SKM-1 treated with dmso at 0.1 percent for 144 hours (cell line): ENCODE measurements around the gene MSI2.

Experiments
- DNase-seq: peaks from one replicate; lab custom pipeline; 2025; ENCODE audit not compliant: unreplicated experiment; lab: John Stamatoyannopoulos, UW

The MSI2 gene

GRCh38 chr17:57313097-57313835 is 56.9 kb downstream of the MSI2 start:
- no peak for DNase-seq

DNA sequence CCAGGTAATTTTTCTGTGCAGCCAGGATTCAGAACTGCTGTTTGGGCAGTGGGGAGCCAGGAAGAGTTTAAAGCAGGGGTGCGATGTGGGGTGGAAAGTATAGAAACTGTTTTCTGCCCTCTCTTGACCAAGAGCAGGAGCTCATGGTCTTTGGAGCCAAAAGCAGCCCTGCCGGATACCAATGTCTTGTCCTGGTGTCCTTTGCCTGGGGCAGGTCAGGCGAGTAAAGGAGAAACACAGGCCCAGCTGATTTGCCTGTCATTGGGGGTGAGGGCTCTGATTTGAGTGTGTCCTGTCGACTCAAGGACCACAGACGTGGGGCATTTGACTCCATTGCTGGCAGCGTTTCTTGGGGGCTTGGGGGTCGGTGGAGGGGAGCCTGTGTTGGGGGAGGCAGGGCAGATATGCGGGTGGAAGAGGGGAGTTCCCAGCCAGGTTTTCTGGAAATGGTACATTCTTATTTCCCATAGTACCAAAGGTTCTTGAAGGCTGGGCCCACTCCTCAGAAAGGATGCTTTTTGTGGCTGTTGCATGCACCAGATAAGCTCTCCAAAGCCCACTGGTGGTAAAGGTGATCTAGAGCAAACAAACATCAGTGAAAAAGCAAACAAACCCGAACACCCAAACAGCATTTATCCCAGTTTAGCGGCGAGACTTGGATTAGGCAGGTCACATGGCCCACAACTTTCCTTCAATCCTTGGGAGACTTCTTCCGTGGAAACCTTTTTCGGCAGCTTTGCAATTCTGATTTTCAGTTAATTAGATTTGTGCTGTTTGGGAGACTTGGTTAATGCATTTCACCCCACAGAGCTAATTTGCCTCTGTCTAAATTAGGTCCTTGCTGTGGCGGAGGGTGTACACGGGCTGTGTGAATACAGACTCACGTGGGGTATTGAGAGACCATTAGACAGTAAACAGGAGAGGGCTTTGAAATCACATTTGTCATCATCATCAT is 59.0 kb downstream of the MSI2 start:
- DNase-seq, result no peak

DNA sequence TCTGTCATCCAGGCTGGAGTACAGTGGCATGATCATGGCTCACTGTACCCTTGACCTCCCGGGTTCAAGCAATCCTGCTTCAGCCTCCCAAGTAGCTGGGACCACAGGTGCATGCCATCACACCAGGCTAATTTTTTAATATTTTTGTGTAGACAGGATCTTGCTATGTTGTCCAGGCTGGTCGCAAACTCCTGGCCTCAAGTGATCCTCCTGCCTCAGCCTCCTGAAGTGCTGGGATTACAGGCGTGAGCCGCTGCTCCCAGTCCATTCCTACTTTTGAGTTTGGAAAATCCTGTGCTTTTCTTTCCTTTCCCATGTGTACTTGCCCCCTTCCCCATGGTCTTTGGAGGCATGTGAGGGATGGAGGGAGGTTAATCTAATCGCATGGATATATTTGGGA is 60.0 kb downstream of the MSI2 start:
- no peak for DNase-seq

DNA sequence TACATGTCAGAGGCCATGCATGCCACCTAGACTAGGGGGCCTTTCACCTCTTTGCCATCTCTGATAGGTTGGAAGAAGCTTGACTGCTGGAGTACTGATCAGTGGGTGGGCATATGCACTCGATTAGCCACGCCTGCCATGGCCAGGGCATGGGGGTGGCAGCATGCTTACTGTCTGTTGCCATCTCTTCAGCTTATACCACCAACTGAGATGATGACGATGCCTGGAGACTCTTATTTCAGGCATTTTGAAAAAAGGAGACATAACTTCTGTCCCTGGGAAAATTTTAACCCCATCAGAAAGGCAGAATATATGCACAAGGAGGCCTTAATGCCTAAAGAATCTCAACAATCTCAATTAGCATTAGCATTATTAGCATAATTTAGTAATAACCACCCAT is 60.8 kb downstream of the MSI2 start:
- no peak for DNase-seq

GRCh38 chr17:57318913-57319312 is 62.6 kb downstream of the MSI2 start:
- DNase-seq, result no peak

DNA sequence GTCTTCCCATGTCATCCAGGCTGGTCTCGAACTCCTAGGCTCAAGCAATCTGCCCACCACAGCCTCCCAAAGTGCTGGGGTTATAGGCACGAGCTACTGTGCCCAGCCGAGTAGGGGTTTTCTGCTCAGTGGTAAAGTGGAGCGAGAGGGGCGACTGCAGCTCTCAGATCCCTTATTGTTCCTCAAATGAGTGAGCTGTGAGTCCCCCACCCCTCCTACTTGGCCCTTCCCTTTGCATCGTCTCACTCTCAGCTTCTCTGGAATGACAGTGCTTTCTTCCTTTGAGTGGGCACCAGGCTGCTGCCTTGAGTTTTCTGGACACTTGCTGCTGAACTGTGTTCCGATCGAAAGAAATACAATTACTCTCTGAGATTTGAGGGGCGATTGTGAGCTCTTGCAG is 63.5 kb downstream of the MSI2 start:
- no peak for DNase-seq

GRCh38 chr17:57323391-57323790 is 67.1 kb downstream of the MSI2 start:
- DNase-seq, result no peak

DNA sequence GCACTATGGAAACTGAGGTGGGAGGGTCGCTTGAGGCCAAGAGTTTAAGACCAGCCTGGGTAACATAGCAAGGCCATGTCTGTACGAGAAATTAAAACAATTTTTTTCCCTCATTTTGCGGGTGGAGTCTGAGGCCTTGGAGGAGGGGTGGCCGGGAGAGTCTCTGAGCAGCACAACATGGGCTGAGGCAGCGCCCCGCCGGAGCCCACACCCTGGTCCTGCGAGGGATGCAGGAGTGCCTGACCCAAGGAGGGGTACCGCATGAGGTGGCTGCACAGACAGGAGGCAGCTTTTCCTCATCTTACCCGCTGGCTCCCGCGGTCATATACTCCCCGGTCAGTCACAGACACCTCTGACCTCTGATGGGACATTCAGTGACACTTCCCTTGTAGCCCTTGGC is 67.7 kb downstream of the MSI2 start:
- no peak for DNase-seq

- no peak for DNase-seq
Observed at GRCh38 chr17:57324631-57325030, 68.3 kb downstream of the MSI2 start.

DNA sequence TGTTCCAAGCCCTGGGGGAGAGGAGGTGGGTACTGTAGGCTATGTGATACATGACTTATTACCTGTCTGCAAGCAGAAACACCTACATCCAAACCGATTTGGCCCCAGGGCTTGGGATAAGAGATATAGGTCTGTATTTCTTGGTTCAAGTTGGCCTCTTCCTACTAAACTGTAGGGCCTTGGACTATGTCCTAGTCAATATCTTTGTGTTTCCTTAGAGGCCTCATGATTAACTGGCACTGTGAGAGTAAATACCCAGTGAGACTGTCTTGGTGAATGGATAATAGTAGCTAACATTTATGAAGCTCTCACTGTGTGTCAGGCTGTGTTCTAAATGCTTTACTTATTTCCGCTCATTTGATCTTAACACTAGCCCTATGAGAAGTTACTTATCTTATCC is 70.0 kb downstream of the MSI2 start:
- no peak for DNase-seq

GRCh38 chr17:57326764-57327163 is 70.4 kb downstream of the MSI2 start:
- DNase-seq, result no peak

DNA sequence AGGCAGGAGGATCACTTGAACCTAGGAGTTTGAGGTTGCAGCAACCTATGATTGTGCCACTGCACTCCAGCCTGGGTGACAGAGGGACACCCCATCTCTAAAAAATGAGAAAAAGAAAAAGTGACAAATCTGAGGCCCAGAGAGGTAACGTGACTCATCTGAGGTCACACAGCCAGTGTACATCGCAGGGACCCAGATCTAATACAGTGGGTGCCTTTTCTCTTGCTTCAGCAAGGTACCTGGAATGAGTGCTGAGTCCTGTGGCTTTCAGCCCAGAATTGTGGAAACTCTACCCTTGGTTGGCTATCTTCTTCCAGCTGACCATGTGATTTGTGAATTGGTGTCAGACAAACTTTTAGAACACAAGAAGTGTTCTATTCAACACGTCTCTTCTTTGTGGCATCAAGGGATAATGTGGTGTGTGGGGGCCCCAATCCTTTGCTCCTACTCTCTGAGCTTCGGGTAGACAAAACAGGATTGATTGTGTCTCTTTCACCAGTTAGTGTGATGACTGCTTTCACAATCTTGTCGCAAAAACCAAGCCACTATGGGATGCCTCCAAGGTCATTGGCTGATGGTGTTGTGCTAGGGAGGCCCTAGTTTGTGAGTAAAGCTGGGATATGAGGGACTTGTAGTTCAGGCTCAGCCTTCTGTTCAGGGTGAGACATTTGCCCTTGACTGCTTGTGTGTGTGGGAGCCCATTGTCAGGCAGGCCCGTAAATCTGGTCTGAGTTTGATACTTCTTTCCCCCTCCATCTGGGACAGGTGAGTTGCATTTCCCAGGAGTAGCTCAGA is 71.0 kb downstream of the MSI2 start:
- no peak for DNase-seq

DNA sequence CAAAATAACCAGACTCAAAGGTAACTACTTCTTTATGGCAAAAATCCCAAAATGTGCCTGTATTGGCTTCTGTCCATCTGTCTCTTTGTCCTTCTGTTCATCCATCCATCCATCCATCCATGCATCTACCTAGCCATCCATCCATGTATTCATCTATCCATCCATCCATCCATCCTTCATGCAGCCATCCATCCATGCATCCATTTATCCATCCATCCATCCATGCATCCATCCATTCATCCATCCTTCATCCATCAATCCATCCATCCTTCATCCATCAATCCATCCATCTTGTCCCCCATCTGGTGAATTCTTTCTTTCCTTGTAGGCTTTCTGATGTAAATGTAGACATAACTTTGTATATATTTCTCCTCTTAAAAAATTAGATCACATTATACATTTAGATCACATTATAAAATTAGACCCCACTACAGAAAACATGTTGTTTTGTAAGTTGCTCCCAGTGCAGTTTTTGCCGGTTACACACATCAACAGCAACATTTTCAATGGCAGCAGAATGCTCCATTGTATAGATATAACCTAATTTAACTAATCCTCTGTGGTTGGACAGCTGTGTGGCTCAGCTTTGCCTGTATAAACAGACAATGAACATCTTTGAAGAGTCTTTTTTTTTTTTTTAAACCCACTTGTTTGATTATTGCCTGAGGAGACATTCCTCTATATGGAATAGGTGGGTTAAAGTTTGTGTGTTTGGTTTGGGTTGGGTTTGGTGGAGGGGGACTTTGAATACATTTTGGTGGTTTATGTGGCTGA is 72.0 kb downstream of the MSI2 start:
- no peak for DNase-seq

DNA sequence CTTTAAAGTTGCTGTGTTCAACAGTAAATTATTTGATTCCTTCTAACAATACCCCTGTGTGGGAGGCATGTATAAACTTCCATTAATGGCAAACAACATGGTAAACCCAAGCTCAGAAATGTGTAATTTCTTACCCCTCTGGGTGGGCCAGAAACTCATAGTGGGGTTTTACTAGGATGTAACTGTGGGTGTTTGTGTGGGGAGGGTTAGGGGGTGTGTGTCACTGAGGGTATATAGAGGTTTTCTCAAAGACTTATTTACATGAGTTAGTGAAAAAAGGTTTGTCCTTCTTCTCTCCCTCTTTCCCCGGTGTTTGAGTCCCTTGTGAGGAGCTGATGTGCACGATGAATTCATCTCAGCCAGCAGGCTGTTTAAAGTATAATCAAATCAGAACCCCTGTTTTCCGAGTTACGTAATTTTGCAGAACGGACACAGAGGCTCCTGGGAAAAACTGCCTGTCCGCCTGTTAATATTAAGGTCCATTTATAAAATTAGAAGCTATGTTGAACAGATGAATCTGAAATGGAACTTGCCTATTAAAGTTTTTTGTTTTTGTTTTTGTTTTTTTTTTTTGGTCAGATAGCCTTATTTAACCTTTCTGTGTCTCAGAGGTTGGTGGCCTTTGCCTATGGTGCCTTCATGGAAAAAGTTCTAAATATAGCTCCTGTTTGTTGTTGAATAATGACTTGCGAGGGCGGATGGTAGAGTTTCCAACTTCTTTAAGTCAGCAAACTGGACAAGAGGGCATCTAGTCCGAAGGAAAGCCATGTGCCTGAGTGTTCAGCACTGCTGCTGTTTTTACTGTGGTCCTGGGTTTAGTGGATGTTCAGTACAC is 73.3 kb downstream of the MSI2 start:
- DNase-seq, result no peak

GRCh38 chr17:57330587-57330986 is 74.3 kb downstream of the MSI2 start:
- DNase-seq, result no peak

- no peak for DNase-seq
Observed at GRCh38 chr17:57331423-57331822, 75.1 kb downstream of the MSI2 start.

DNA sequence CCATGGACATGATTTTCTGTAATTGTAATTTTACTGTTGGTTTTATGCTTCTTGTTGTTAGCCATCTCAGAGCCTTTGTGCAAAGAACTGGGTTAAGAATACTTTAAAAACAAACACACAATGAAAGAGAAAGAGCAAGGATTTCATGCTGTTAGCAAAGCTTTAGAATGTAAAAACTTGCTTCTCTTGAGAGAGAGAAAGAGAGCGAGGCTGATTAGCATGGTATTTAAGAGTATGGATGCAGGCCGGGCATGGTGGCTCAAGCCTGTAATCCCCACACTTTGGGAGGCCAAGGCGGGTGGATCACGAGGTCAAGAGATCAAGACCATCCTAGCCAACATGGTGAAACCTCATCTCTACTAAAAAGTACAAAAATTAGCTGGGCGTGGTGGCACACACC is 76.2 kb downstream of the MSI2 start:
- no peak for DNase-seq

GRCh38 chr17:57335195-57335792 is 79.0 kb downstream of the MSI2 start:
- DNase-seq, result no peak

- DNase-seq, result no peak
Observed at GRCh38 chr17:57337390-57337789, 81.1 kb downstream of the MSI2 start.
